Stimulated activated CD4-positive, alpha-beta T cell treated with anti-CD3 and anti-CD28 coated beads, Interleukin-2, amount 100 ng/mL, for 24 hours (primary cell): ENCODE measurements around the gene LRRC45.

Experiments used
- DNase-seq, 2 donors: peaks; one replicate each; pipeline ENCODE4 v3.0.0-alpha.2; 2020

Gene LRRC45

GRCh38 chr17:82065638-82066303, 42.7 kb downstream of the LRRC45 start, which contains the start of gene DUS1L:
TSS of gene DUS1L (minus strand) at chr17:82065804. CDS start at chr17:82065059, 745 bp downstream.
- peak; percentile 77 to 80 for DNase-seq

GRCh38 chr17:82070611-82071010, 47.5 kb downstream of the LRRC45 start:
- DNase-seq = no peak

GRCh38 chr17:82072827-82073226, 49.7 kb downstream of the LRRC45 start:
- no peak for DNase-seq

- DNase-seq = no peak
Measured at GRCh38 chr17:82073446-82073845, 50.3 kb downstream of the LRRC45 start.

- DNase-seq = no peak
Measured at GRCh38 chr17:82076018-82076784, 53.1 kb downstream of the LRRC45 start.

GRCh38 chr17:82076785-82077591, 53.9 kb downstream of the LRRC45 start:
- no peak for DNase-seq

GRCh38 chr17:82077617-82078358, 54.7 kb downstream of the LRRC45 start:
- DNase-seq = no peak

- no peak for DNase-seq
Measured at GRCh38 chr17:82078433-82078832, 55.3 kb downstream of the LRRC45 start.

- no peak for DNase-seq
Measured at GRCh38 chr17:82079001-82079677, 56.0 kb downstream of the LRRC45 start.

- DNase-seq = no peak
Measured at GRCh38 chr17:82080048-82080788, 57.1 kb downstream of the LRRC45 start.
